Measurements from ENCODE around the gene NIN.

Gene NIN

GRCh38 chr14:50785457-50786063 is 45.4 kb downstream of the NIN start:
- FAIRE-seq = no peak

GRCh38 chr14:50784683-50785456 is 46.1 kb downstream of the NIN start:
- FAIRE-seq = no peak

- FAIRE-seq = no peak
Measured at GRCh38 chr14:50783563-50783962, 47.4 kb downstream of the NIN start.

GRCh38 chr14:50780393-50780792 is 50.6 kb downstream of the NIN start:
- no peak for FAIRE-seq

- no peak for FAIRE-seq
Measured at GRCh38 chr14:50778721-50779483, 52.1 kb downstream of the NIN start.

- no peak for FAIRE-seq
Measured at GRCh38 chr14:50776522-50776921, 54.4 kb downstream of the NIN start.

GRCh38 chr14:50775357-50775756 is 55.6 kb downstream of the NIN start:
- FAIRE-seq = no peak

- FAIRE-seq = no peak
Measured at GRCh38 chr14:50774542-50775267, 56.3 kb downstream of the NIN start.

- peak; percentile 41 for FAIRE-seq
Measured at GRCh38 chr14:50773632-50774541, 57.1 kb downstream of the NIN start.

GRCh38 chr14:50772412-50772811 is 58.5 kb downstream of the NIN start:
- FAIRE-seq = no peak

GRCh38 chr14:50770586-50770985 is 60.4 kb downstream of the NIN start:
- FAIRE-seq = no peak

GRCh38 chr14:50769863-50770500 is 61.0 kb downstream of the NIN start:
- no peak for FAIRE-seq

- FAIRE-seq = no peak
Measured at GRCh38 chr14:50768680-50769079, 62.3 kb downstream of the NIN start.

GRCh38 chr14:50766338-50766886 is 64.5 kb downstream of the NIN start:
- FAIRE-seq = no peak

- no peak for FAIRE-seq
Measured at GRCh38 chr14:50763382-50764007, 67.5 kb downstream of the NIN start.

- no peak for FAIRE-seq
Measured at GRCh38 chr14:50762931-50763300, 68.0 kb downstream of the NIN start.

- FAIRE-seq = no peak
Measured at GRCh38 chr14:50762001-50762930, 68.7 kb downstream of the NIN start.

- FAIRE-seq = no peak
Measured at GRCh38 chr14:50759800-50760543, 71.0 kb downstream of the NIN start.

GRCh38 chr14:50758945-50759344 is 72.0 kb downstream of the NIN start:
- no peak for FAIRE-seq
